HepG2 (cell line): ENCODE results near the gene ANKHD1. TPM values are rescaled to one million over a fixed set of nuclear protein-coding genes. Genes with fewer than 3 reads are reported as not detected.

Experiments used
- AGO1 ChIP-seq: fragments of 200-400 bp; formaldehyde crosslinking; IDR thresholded peaks from 2 replicates; pipeline ENCODE4 v1.6.1; 2017; ENCODE audit warnings: mild to moderate bottlenecking, low read depth, low read length, moderate library complexity; ENCODE audit not compliant: poor library complexity, severe bottlenecking
- ASH2L ChIP-seq: fragments of 300-600, 200-600 bp; sonication (generic); IDR thresholded peaks from 2 replicates; pipeline ENCODE4 v1.7.0; 2017; ENCODE audit warnings: low read depth, mild to moderate bottlenecking, moderate library complexity, mixed read lengths, low read length; ENCODE audit not compliant: insufficient read length
- ATF2 ChIP-seq: sonication (generic); formaldehyde crosslinking; IDR thresholded peaks from 2 replicates; pipeline ENCODE4 v1.4.0; 2020; ENCODE audit warnings: missing genetic modification reagents
- BHLHE40 ChIP-seq: IDR thresholded peaks from 2 replicates; pipeline ENCODE4 v1.6.1; 2011; ENCODE audit warnings: low read length, improper control_type of control experiment
- CAMTA2 ChIP-seq: sonication (generic); formaldehyde crosslinking; IDR thresholded peaks from 2 replicates; pipeline ENCODE4 v1.4.0; 2020; ENCODE audit warnings: mild to moderate bottlenecking, missing genetic modification reagents, borderline replicate concordance
- CREBL2 ChIP-seq: sonication (generic); formaldehyde crosslinking; IDR thresholded peaks from 2 replicates; pipeline ENCODE4 v1.8.1; 2023; ENCODE audit warnings: missing genetic modification reagents, mild to moderate bottlenecking, borderline replicate concordance
- DZIP1 ChIP-seq: sonication (generic); formaldehyde crosslinking; IDR thresholded peaks from 2 replicates; pipeline ENCODE4 v1.5.0; 2020; ENCODE audit warnings: mild to moderate bottlenecking, missing genetic modification reagents
- HMGA1 ChIP-seq: sonication (generic); formaldehyde crosslinking; conservative IDR thresholded peaks from 2 replicates; pipeline ENCODE4 v1.4.0; 2020; ENCODE audit warnings: missing genetic modification reagents
- KMT2A ChIP-seq: sonication (generic); formaldehyde crosslinking; IDR thresholded peaks from 2 replicates; pipeline ENCODE4 v1.4.0; 2020; ENCODE audit warnings: missing genetic modification reagents
- MYNN ChIP-seq: sonication (generic); formaldehyde crosslinking; IDR thresholded peaks from 2 replicates; pipeline ENCODE4 v1.4.0; 2020; ENCODE audit warnings: mild to moderate bottlenecking, low read depth, missing genetic modification reagents
- PCBP2 ChIP-seq: fragments of 200-400 bp; formaldehyde crosslinking; optimal IDR thresholded peaks from 2 replicates; pipeline ENCODE3; 2018; ENCODE audit warnings: low read length, low read depth; ENCODE audit not compliant: poor library complexity, severe bottlenecking
- RFX5 ChIP-seq: IDR thresholded peaks from 2 replicates; pipeline ENCODE4 v1.6.1; 2011; ENCODE audit warnings: low read depth, low read length, improper control_type of control experiment
- RXRA ChIP-seq: sonication (generic); formaldehyde crosslinking; IDR thresholded peaks from 2 replicates; pipeline ENCODE4 v1.5.1; 2020; ENCODE audit warnings: missing genetic modification reagents
- SAP130 ChIP-seq: IDR thresholded peaks from 2 replicates; pipeline ENCODE4 v1.6.1; 2016; ENCODE audit warnings: low read depth
- SNRNP70 ChIP-seq: fragments of 200-400 bp; formaldehyde crosslinking; IDR thresholded peaks from 2 replicates; pipeline ENCODE4 v1.6.1; 2017; ENCODE audit warnings: mild to moderate bottlenecking, low read depth, low read length, moderate library complexity
- SOX5 ChIP-seq: IDR thresholded peaks from 2 replicates; pipeline ENCODE4 v1.6.1; 2016; ENCODE audit warnings: borderline replicate concordance
- THYN1 ChIP-seq: sonication (generic); formaldehyde crosslinking; IDR thresholded peaks from 2 replicates; pipeline ENCODE4 v1.8.1; 2023; ENCODE audit warnings: low read depth, mild to moderate bottlenecking, moderate library complexity, missing genetic modification reagents, borderline replicate concordance
- ZHX1 ChIP-seq: sonication (generic); formaldehyde crosslinking; IDR thresholded peaks from 2 replicates; pipeline ENCODE4 v1.8.1; 2022; ENCODE audit warnings: low read depth, mild to moderate bottlenecking, missing genetic modification reagents
- ZNF207 ChIP-seq: fragments of 450-650 bp; IDR thresholded peaks from 2 replicates; pipeline ENCODE4 v1.6.1; 2016; ENCODE audit warnings: antibody characterized with exemption, borderline replicate concordance
- ZNF329 ChIP-seq: sonication (generic); formaldehyde crosslinking; IDR thresholded peaks from 2 replicates; pipeline ENCODE4 v1.9.0; 2021; ENCODE audit warnings: low read depth, mild to moderate bottlenecking, missing genetic modification reagents
- ZNF432 ChIP-seq: sonication (generic); formaldehyde crosslinking; IDR thresholded peaks from 2 replicates; pipeline ENCODE4 v1.5.0; 2020; ENCODE audit warnings: missing genetic modification reagents, mild to moderate bottlenecking, borderline replicate concordance
- ZNF775 ChIP-seq: sonication (generic); formaldehyde crosslinking; IDR thresholded peaks from 2 replicates; pipeline ENCODE4 v1.4.0; 2020; ENCODE audit warnings: missing genetic modification reagents, mild to moderate bottlenecking, moderate library complexity, borderline replicate concordance
- ZSCAN22 ChIP-seq: sonication (generic); formaldehyde crosslinking; IDR thresholded peaks from 2 replicates; pipeline ENCODE4 v1.4.0; 2020; ENCODE audit warnings: mild to moderate bottlenecking, missing genetic modification reagents
- polyA plus RNA-seq, 8 experiments: library from polyadenylated mRNA; depleted of rRNA in 3 of 8; stranded (reverse) in 7 of 8; unstranded in 1 of 8; fragments of >200 nt; fragmentation: Illumina TruSeq in 4 of 8; extraction: Trizol in 4 of 8; gene quantifications; 2 replicates each; pipeline versions ENCODE4 v1.2.1 to v1.2.3, GENCODE V29; 2011 to 2016; ENCODE audit warnings: low read depth in 4 of 8, missing spikeins in 1 of 8, mixed read lengths in 1 of 8; ENCODE audit not compliant: insufficient read depth in 1 of 8
- total RNA-seq, 5 experiments: library from RNA; depleted of rRNA; stranded (reverse); fragments of >200 nt; fragmentation: Illumina TruSeq; extraction: Trizol; gene quantifications; 2 replicates each; pipeline ENCODE4 v1.2.3, GENCODE V29; 2016; ENCODE audit warnings: low read depth in 1 of 5

ANKHD1 gene
- total and polyA plus RNA-seq, 2 of the 13 experiments (the other 11 are each of a cell fraction or from before 2014, with no cell fraction given), result 69.9 to 82.0 TPM

- TF ChIP-seq KMT2A (CRISPR knock-in tag) (no peak), ZNF432 (CRISPR knock-in tag) (no peak), RFX5 (no peak), ZNF329 (CRISPR knock-in tag) (no peak), ATF2 (CRISPR knock-in tag) (no peak), HMGA1 (CRISPR knock-in tag) (no peak), ZSCAN22 (CRISPR knock-in tag) (no peak), CREBL2 (CRISPR knock-in tag) (no peak), DZIP1 (CRISPR knock-in tag) (no peak), SAP130 (peak; percentile 68), RXRA (CRISPR knock-in tag) (peak; percentile 35; the same call in 1 of the 2 replicates), SNRNP70 (no peak), CAMTA2 (CRISPR knock-in tag) (no peak), ZHX1 (CRISPR knock-in tag) (no peak), PCBP2 (no peak), MYNN (CRISPR knock-in tag) (no peak), ASH2L (no peak), ZNF207 (no peak), BHLHE40 (no peak), SOX5 (CRISPR knock-in tag) (peak; percentile 40; the same call in 1 of the 2 replicates), AGO1 (no peak), THYN1 (CRISPR knock-in tag) (no peak), ZNF775 (no peak)
Measured at GRCh38 chr5:140575309-140575708, 173.7 kb downstream of the ANKHD1 start (continued).
